GM10248 (cell line): Measurements from ENCODE around the gene ARF4.

ENCODE experiments used
- CTCF ChIA-PET: fragments of 300-600 bp; sonication (Branson Sonifier 250); formaldehyde crosslinking; extraction: SDS; loops from one replicate; lab custom pipeline; 2021; ENCODE audit warnings: antibody characterized with exemption; lab: Yijun Ruan, JAX
- POLR2A ChIA-PET: fragments of 350-650 bp; sonication (Branson Sonifier 250); formaldehyde crosslinking; extraction: SDS; loops from one replicate; lab custom pipeline; 2020; ENCODE audit warnings: antibody characterized with exemption; lab: Yijun Ruan, JAX
- DNase-seq: peaks from one replicate; pipeline ENCODE4 v3.0.0; 2012; ENCODE audit errors: extremely low spot score
- TF ChIP-seq, protein P1 (sequence below): IDR thresholded peaks from 2 replicates; pipeline ENCODE4 v1.5.1; 2012; ENCODE audit warnings: mild to moderate bottlenecking, low read depth; ENCODE audit errors: extremely low read depth, missing control alignments, control extremely low read depth

Gene ARF4

DNA sequence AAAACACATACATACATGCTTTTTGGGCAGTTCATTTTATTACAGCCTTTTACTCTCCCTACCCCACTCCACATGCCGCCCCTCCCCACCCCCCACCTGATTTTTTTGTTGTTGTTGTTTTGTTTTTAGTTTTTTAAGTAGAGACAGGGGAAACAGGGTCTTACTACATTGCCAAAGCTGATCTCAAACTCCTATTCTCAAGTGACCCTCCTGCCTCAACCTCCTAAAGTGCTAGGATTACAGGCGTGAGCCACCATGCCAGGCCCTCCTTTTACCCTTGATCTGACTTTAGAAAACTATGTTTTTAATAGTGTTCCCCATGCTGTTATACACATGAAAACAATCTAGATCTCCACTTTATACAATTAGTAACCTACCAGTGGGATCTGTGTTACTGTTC lies 26.3 kb downstream of the ARF4 start:
- POLR2A ChIA-PET, result no interaction called here

DNA sequence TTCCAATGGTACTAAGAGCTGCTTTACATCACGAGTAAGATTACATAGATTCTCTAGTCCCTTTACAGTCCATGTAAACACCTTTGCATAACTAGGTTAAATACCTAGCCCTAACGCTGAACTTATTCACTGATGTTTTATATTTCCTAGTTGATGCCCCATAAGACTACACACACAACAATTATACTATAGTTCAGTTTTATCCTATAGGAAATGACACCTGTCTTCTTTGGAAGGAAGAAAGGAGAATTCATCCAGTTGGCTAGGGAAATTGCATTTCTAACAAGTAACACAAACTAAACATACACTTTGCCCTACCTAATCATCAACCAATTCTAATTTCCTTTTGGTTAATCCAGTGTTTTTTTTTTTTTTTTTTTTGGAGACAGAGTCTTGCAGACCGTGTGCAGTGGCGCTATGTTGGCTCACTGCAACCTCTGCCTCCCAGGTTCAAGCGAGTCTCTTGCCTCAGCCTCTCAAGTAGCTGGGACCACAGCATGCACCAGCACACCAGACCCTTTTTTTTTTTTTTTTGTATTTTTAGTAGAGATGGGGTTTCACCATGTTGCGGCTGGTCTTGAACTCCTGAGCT lies 27.2 kb downstream of the ARF4 start:
- TF ChIP-seq, protein P1, sequence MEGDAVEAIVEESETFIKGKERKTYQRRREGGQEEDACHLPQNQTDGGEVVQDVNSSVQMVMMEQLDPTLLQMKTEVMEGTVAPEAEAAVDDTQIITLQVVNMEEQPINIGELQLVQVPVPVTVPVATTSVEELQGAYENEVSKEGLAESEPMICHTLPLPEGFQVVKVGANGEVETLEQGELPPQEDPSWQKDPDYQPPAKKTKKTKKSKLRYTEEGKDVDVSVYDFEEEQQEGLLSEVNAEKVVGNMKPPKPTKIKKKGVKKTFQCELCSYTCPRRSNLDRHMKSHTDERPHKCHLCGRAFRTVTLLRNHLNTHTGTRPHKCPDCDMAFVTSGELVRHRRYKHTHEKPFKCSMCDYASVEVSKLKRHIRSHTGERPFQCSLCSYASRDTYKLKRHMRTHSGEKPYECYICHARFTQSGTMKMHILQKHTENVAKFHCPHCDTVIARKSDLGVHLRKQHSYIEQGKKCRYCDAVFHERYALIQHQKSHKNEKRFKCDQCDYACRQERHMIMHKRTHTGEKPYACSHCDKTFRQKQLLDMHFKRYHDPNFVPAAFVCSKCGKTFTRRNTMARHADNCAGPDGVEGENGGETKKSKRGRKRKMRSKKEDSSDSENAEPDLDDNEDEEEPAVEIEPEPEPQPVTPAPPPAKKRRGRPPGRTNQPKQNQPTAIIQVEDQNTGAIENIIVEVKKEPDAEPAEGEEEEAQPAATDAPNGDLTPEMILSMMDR, result no peak
- POLR2A ChIA-PET, result no interaction called here
- DNase-seq, result no peak
- CTCF ChIA-PET, result interaction anchor here (0.6 to 1.3 kb wide), 3 partner anchors 8 to 914 kb away, joined by 3 to 4 read pairs (median 3); no protein-coding TSS in a partner anchor

More for the DNA sequence above, 26.3 kb downstream of the ARF4 start:
- DNase-seq, result no peak
- TF ChIP-seq, protein P1, result no peak
- CTCF ChIA-PET, result interaction anchor here (0.6 to 1.3 kb wide), 2 partner anchors 22 to 915 kb away, joined by 3 read pairs; no protein-coding TSS in a partner anchor

DNA sequence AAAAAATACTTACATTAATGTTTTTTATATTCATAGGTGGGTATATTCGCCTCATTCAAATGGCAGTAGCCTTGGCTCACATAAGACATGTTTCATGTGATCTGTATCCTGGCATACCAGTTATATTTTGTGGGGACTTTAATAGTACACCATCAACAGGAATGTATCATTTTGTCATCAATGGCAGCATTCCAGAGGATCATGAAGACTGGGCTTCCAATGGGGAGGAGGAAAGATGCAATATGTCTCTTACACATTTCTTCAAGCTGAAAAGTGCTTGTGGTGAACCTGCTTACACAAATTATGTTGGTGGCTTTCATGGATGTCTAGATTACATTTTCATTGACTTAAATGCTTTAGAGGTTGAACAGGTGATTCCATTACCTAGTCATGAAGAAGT lies 37.6 kb downstream of the ARF4 start:
- DNase-seq, result no peak
- CTCF ChIA-PET, result no interaction called here
- POLR2A ChIA-PET, result no interaction called here
- TF ChIP-seq, protein P1, result no peak

DNA sequence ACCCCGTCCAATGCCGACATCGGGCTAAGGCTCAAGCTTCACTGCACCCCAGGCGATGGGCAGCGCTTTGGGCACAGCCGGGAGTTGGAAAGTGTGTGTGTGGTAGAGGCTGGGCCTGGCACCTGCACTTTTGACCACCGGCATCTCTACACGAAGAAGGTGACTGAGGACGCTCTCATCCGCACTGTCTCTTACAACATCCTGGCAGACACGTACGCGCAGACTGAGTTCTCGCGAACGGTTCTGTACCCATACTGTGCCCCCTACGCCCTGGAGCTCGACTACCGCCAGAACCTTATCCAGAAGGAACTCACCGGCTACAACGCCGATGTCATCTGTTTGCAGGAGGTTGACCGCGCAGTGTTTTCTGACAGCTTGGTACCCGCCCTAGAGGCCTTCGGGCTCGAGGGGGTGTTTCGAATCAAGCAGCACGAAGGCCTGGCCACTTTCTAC lies 40.0 kb downstream of the ARF4 start:
- POLR2A ChIA-PET, result interaction anchor here (1.6 kb wide), 1 partner anchor 9 kb away, joined by 4 read pairs; no protein-coding TSS in a partner anchor
- CTCF ChIA-PET, result interaction anchor here (1.0 to 2.2 kb wide), 3 partner anchors 13 to 40 kb away, joined by 3 to 4 read pairs (median 4); partner anchors contain the start of genes ARF4 and DNAH12
- peak; percentile 45 for DNase-seq
- TF ChIP-seq, protein P1, result no peak

DNA sequence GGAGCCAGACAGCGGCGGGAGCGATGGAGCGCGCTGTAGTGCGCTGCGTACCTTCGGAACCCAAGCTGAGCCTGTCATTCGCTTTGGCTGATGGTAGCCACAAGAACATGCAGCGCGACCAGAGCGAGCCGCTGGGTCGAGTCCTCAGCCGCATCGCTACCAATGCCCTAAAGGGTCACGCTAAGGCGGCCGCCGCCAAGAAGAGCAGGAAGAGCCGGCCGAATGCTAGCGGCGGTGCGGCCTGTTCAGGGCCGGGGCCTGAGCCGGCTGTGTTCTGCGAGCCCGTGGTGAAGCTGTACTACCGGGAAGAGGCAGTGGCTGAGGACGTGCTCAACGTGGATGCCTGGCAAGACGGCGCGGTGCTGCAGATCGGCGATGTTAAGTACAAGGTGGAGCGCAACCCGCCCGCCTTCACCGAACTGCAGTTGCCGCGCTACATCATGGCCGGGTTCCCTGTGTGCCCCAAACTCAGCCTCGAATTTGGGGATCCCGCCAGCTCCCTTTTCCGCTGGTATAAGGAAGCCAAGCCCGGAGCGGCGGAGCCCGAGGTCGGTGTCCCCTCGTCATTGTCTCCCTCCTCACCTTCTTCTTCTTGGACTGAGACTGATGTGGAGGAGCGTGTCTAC lies 40.6 kb downstream of the ARF4 start:
- POLR2A ChIA-PET, result interaction anchor here (1.2 to 1.6 kb wide), 6 partner anchors 9 to 42 kb away, joined by 3 to 11 read pairs (median 4); partner anchors contain the start of gene ARF4
- DNase-seq, result peak; percentile 42
- CTCF ChIA-PET, result interaction anchor here (1.0 to 2.2 kb wide), 6 partner anchors 11 to 159 kb away, joined by 3 to 5 read pairs (median 4); partner anchors contain the start of genes ARF4 and DNAH12
- TF ChIP-seq, protein P1, result no peak

DNA sequence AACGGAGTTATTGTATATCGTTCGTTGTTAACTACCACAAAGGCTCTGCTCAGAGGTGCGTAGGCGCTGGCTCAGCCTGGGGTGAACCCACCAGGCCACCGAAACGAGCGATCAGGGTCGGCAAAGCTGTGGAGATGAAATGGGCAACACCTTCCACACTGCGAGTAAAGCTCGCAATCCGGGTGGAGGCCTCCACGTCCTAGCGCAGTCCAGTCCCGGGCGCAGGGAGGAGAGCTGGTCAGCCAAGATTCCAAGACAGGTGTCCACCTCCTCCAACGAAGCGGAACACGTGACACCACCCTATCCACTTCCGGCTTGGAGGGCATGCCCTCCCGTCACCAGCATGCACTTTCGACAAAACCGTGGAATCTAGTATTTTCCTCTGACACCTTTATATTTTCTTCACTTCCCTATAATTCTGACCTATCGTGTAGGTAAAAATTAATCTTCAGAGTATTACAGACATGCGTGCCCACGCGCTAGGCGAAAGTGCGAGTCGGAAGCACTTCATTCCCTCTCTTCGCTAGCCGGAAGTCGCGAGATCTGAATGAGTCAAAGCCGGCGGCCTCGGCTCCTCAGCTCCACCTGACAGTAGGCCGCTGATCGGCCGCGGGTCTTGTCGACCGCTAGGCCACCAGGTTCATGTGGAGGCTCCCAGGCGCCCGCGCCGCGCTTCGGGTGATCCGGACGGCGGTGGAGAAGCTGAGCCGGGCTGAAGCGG lies 41.2 kb downstream of the ARF4 start, which contains the start of gene PDE12:
TSS of gene PDE12 (plus strand) at position 537 of the 721 bp plus-strand sequence. CDS start at position 643, 106 bp downstream.
- ChIA-PET POLR2A (interaction anchor here (0.6 to 1.6 kb wide), 7 partner anchors 10 to 43 kb away, joined by 3 to 11 read pairs (median 4); partner anchors contain the start of gene ARF4), CTCF (interaction anchor here (1.3 to 2.2 kb wide), 5 partner anchors 10 to 158 kb away, joined by 3 to 5 read pairs (median 4); partner anchors contain the start of gene DNAH12)
- TF ChIP-seq, protein P1, result no peak
- peak; percentile 88 for DNase-seq
